Left ventricle myocardium inferior (tissue), 1 donor: ENCODE measurements around the gene SESTD1. TPM values are rescaled to one million over a fixed set of nuclear protein-coding genes. Genes with fewer than 3 reads are reported as not detected.
A peak's percentile ranks its signal among the peaks of the same experiment; 100 is the strongest.

Experiments used
- DNase-seq: peaks from one replicate; pipeline ENCODE4 v3.0.0-alpha.2; 2020
- H3K27ac ChIP-seq: fragments of 200-600 bp; replicated peaks from 2 replicates; pipeline ENCODE4 v1.8.0; 2021
- H3K27me3 ChIP-seq: fragments of 200-600 bp; 2 replicates; pipeline ENCODE4 v1.8.0; 2021; ENCODE audit warnings: low read depth
- H3K36me3 ChIP-seq: fragments of 200-600 bp; 2 replicates; pipeline ENCODE4 v1.8.0; 2021
- H3K4me1 ChIP-seq: fragments of 200-600 bp; 2 replicates; pipeline ENCODE4 v1.8.0; 2021
- H3K4me3 ChIP-seq: fragments of 200-600 bp; 2 replicates; pipeline ENCODE4 v1.8.0; 2021; ENCODE audit warnings: mild to moderate bottlenecking, moderate library complexity
- H3K9me3 ChIP-seq: fragments of 200-600 bp; replicated peaks from 2 replicates; pipeline ENCODE4 v1.8.0; 2021
- CTCF ChIP-seq: fragments of 200-600 bp; IDR thresholded peaks from 2 replicates; pipeline ENCODE4 v1.8.0; 2021; ENCODE audit warnings: antibody characterized with exemption, mild to moderate bottlenecking, borderline replicate concordance
- intact Hi-C: fragments of 100-400 bp; cut with micrococcal nuclease; formaldehyde crosslinking; loops from one replicate; pipeline ENCODE4 v1.11.0; 2022
- total RNA-seq: library from RNA; stranded (reverse); fragmentation: NEBNext Ultra II Directional; extraction: Animal tissue kit (Norgen Biotek cat#: 25700); gene quantifications from one replicate; pipeline ENCODE4 v1.2.1, GENCODE V29; 2021
- donor health status: DM: no; HTN: yes; CAD: no; lungs with severe emphysema.

SESTD1 gene
- total RNA-seq, 1 donor from 2014 or later: 33.7 TPM

GRCh38 chr2:179123272-179123662 lies 141.4 kb downstream of the SESTD1 start:
- no peak overlapping the region for H3K27ac ChIP-seq
- no peaks in the 10 kb centered on the region for H3K27me3 ChIP-seq
- no peaks in the 10 kb centered on the region for H3K4me1 ChIP-seq
- no peak for DNase-seq
- no peak for TF ChIP-seq CTCF
- no peaks in the 10 kb centered on the region for H3K9me3 ChIP-seq
- no peak overlapping the region for H3K4me3 ChIP-seq
- H3K36me3 ChIP-seq: peaks cover 36% of the 10 kb centered on the region
- intact Hi-C loops: no loop called here

- H3K36me3 ChIP-seq: peaks cover 51% of the 10 kb centered on the region
- intact Hi-C loops: no loop called here
- no peak for TF ChIP-seq CTCF
- no peak overlapping the region for H3K4me3 ChIP-seq
- H3K9me3 ChIP-seq: no peaks in the 10 kb centered on the region
- peaks cover 19% of the 10 kb centered on the region for H3K4me1 ChIP-seq
- H3K27ac ChIP-seq: no peak overlapping the region
- H3K27me3 ChIP-seq: no peaks in the 10 kb centered on the region
- DNase-seq: no peak
Measured at GRCh38 chr2:179107737-179108136, 156.9 kb downstream of the SESTD1 start.

- Histone ChIP-seq H3K27ac (peak overlapping the region; percentile 25), H3K4me1 (peaks cover 19% of the 10 kb centered on the region), H3K27me3 (no peaks in the 10 kb centered on the region), H3K36me3 (peaks cover 42% of the 10 kb centered on the region), H3K9me3 (no peaks in the 10 kb centered on the region), H3K4me3 (no peak overlapping the region)
- TF ChIP-seq CTCF: no peak
- intact Hi-C loops: no loop called here
- no peak for DNase-seq
Measured at GRCh38 chr2:179106676-179107428, 157.8 kb downstream of the SESTD1 start.

- peaks cover 19% of the 10 kb centered on the region for H3K4me1 ChIP-seq
- H3K9me3 ChIP-seq: no peaks in the 10 kb centered on the region
- no peaks in the 10 kb centered on the region for H3K27me3 ChIP-seq
- no peak overlapping the region for H3K4me3 ChIP-seq
- TF ChIP-seq CTCF: no peak
- intact Hi-C loops: no loop called here
- peaks cover 37% of the 10 kb centered on the region for H3K36me3 ChIP-seq
- H3K27ac ChIP-seq: peak overlapping the region; percentile 25
- no peak for DNase-seq
Measured at GRCh38 chr2:179106342-179106675, 158.3 kb downstream of the SESTD1 start.

GRCh38 chr2:179104736-179105135 lies 159.9 kb downstream of the SESTD1 start:
- peaks cover 27% of the 10 kb centered on the region for H3K36me3 ChIP-seq
- H3K27me3 ChIP-seq: no peaks in the 10 kb centered on the region
- DNase-seq: no peak
- H3K4me3 ChIP-seq: no peak overlapping the region
- no peaks in the 10 kb centered on the region for H3K9me3 ChIP-seq
- intact Hi-C loops: no loop called here
- no peak for TF ChIP-seq CTCF
- H3K27ac ChIP-seq: no peak overlapping the region
- peaks cover 19% of the 10 kb centered on the region for H3K4me1 ChIP-seq
